Measurements from ENCODE around the gene FAM184A.
"Not testable (repeated sequence)": the region's sequence is repeated elsewhere in the genome, so short reads cannot be mapped to it uniquely, and the experiment has no call there.

Gene FAM184A

GRCh38 chr6:119024111-119024510 is 54.4 kb downstream of the FAM184A start:
- in situ Hi-C loops (cut with HindIII; ENCODE audit: low sequenced_read_pairs), result no loop called here

- in situ Hi-C loops (cut with HindIII; ENCODE audit: low sequenced_read_pairs), result no loop called here
Observed at GRCh38 chr6:119022796-119023195, 55.7 kb downstream of the FAM184A start.

- in situ Hi-C loops (cut with HindIII; ENCODE audit: low sequenced_read_pairs), result no loop called here
Observed at GRCh38 chr6:119020597-119021561, 57.6 kb downstream of the FAM184A start.

- in situ Hi-C loops (cut with HindIII; ENCODE audit: low sequenced_read_pairs), result not testable (repeated sequence)
Observed at GRCh38 chr6:119015165-119015564, 63.3 kb downstream of the FAM184A start.

GRCh38 chr6:119012521-119012920 is 65.9 kb downstream of the FAM184A start:
- in situ Hi-C loops (cut with HindIII; ENCODE audit: low sequenced_read_pairs), result no loop called here

- in situ Hi-C loops (cut with HindIII; ENCODE audit: low sequenced_read_pairs), result not testable (repeated sequence)
Observed at GRCh38 chr6:119009266-119009665, 69.2 kb downstream of the FAM184A start.

- in situ Hi-C loops (cut with HindIII; ENCODE audit: low sequenced_read_pairs), result no loop called here
Observed at GRCh38 chr6:119006974-119007373, 71.5 kb downstream of the FAM184A start.

- in situ Hi-C loops (cut with HindIII; ENCODE audit: low sequenced_read_pairs), result no loop called here
Observed at GRCh38 chr6:119002069-119002468, 76.4 kb downstream of the FAM184A start.

GRCh38 chr6:118999494-119000040 is 78.9 kb downstream of the FAM184A start:
- in situ Hi-C loops (cut with HindIII; ENCODE audit: low sequenced_read_pairs), result no loop called here

- in situ Hi-C loops (cut with HindIII; ENCODE audit: low sequenced_read_pairs), result not testable (repeated sequence)
Observed at GRCh38 chr6:118997426-118997825, 81.0 kb downstream of the FAM184A start.

- in situ Hi-C loops (cut with HindIII; ENCODE audit: low sequenced_read_pairs), result no loop called here
Observed at GRCh38 chr6:118996289-118996820, 82.1 kb downstream of the FAM184A start.

- in situ Hi-C loops (cut with HindIII; ENCODE audit: low sequenced_read_pairs), result no loop called here
Observed at GRCh38 chr6:118993803-118994251, 84.6 kb downstream of the FAM184A start.

GRCh38 chr6:118993358-118993757 is 85.1 kb downstream of the FAM184A start:
- in situ Hi-C loops (cut with HindIII; ENCODE audit: low sequenced_read_pairs), result no loop called here

GRCh38 chr6:118992186-118992795 is 86.2 kb downstream of the FAM184A start:
- in situ Hi-C loops (cut with HindIII; ENCODE audit: low sequenced_read_pairs), result no loop called here

- in situ Hi-C loops (cut with HindIII; ENCODE audit: low sequenced_read_pairs), result no loop called here
Observed at GRCh38 chr6:118986312-118986711, 92.2 kb downstream of the FAM184A start.

- in situ Hi-C loops (cut with HindIII; ENCODE audit: low sequenced_read_pairs), result no loop called here
Observed at GRCh38 chr6:118985123-118985830, 93.2 kb downstream of the FAM184A start.

GRCh38 chr6:118984342-118984741 is 94.1 kb downstream of the FAM184A start:
- in situ Hi-C loops (cut with HindIII; ENCODE audit: low sequenced_read_pairs), result no loop called here

GRCh38 chr6:118982575-118982911 is 95.9 kb downstream of the FAM184A start:
- in situ Hi-C loops (cut with HindIII; ENCODE audit: low sequenced_read_pairs), result no loop called here

- in situ Hi-C loops (cut with HindIII; ENCODE audit: low sequenced_read_pairs), result no loop called here
Observed at GRCh38 chr6:118981884-118982574, 96.4 kb downstream of the FAM184A start.

GRCh38 chr6:118980063-118980462 is 98.4 kb downstream of the FAM184A start:
- in situ Hi-C loops (cut with HindIII; ENCODE audit: low sequenced_read_pairs), result no loop called here

Measured in endothelial cell of hepatic sinusoid (primary cell).